Tibial nerve (tissue), 4 donors: Measurements from ENCODE around the gene MATN4. TPM values are rescaled to one million over a fixed set of nuclear protein-coding genes. Genes with fewer than 3 reads are reported as not detected.
A peak's percentile ranks its signal among the peaks of the same experiment; 100 is the strongest.

Experiments
- DNase-seq, 2 donors: peaks; one replicate each; pipeline ENCODE4 v3.0.0-alpha.2; 2019; ENCODE audit warnings: low spot score in 2 of 2
- H3K27ac ChIP-seq, 4 donors: fragments of 200-600 bp; sonication (generic) in 3 of 4; one replicate each; pipeline ENCODE4 v1.5.1; 2017 to 2019; ENCODE audit warnings: mild to moderate bottlenecking in 1 of 4
- H3K27me3 ChIP-seq, 2 donors: fragments of 200-600 bp; sonication (generic) in 1 of 2; one replicate each; pipeline versions ENCODE4 v1.5.1 to v1.6.0; 2017 to 2019
- H3K36me3 ChIP-seq, 3 donors: fragments of 200-600 bp; sonication (generic); one replicate each; pipeline ENCODE4 v1.5.1; 2018 to 2019
- H3K4me1 ChIP-seq, 4 donors: fragments of 200-600 bp; sonication (generic) in 3 of 4; one replicate each; pipeline ENCODE4 v1.5.1; 2017 to 2019
- H3K4me3 ChIP-seq, 4 donors: fragments of 200-600 bp; sonication (generic) in 3 of 4; one replicate each; pipeline ENCODE4 v1.5.1; 2017 to 2019; ENCODE audit warnings: mild to moderate bottlenecking in 1 of 4, moderate library complexity in 1 of 4
- H3K9me3 ChIP-seq, 4 donors: fragments of 200-600 bp; sonication (generic) in 3 of 4; one replicate each; pipeline ENCODE4 v1.5.1; 2017 to 2019
- EP300 ChIP-seq, 2 donors: sonication (generic); formaldehyde crosslinking; IDR thresholded peaks; one replicate each; pipeline ENCODE4 v1.6.1; 2017; ENCODE audit warnings: antibody characterized with exemption in 2 of 2, mild to moderate bottlenecking in 1 of 2
- POLR2A ChIP-seq, 2 donors: fragments of 450-650 bp; IDR thresholded peaks; one replicate each; pipeline ENCODE4 v1.6.1; 2017; ENCODE audit warnings: antibody characterized with exemption in 2 of 2, mild to moderate bottlenecking in 2 of 2, moderate library complexity in 2 of 2
- WGBS, 2 donors: methylation state at CpG; one replicate each; pipeline ENCODE4 v1.1.5; 2018; 5-methylcytosine and 5-hydroxymethylcytosine counted together
- total RNA-seq, 4 donors: library from RNA; depleted of rRNA; stranded (reverse); fragments of >200 nt; gene quantifications; one replicate each; pipeline ENCODE4 v1.1.0, GENCODE V29; 2016
- TF ChIP-seq, protein P1 (sequence below), 5 experiments: fragments of 200-600 bp in 3 of 5; fragments of 450-650 bp in 2 of 5; sonication (generic) in 3 of 5; IDR thresholded peaks; one replicate each; pipeline ENCODE4 v1.5.1; 2016 to 2019; ENCODE audit warnings: antibody characterized with exemption in 5 of 5, mild to moderate bottlenecking in 3 of 5, moderate library complexity in 2 of 5

MATN4 gene
- total RNA-seq, 4 donors from 2014 or later, result not detected

DNA sequence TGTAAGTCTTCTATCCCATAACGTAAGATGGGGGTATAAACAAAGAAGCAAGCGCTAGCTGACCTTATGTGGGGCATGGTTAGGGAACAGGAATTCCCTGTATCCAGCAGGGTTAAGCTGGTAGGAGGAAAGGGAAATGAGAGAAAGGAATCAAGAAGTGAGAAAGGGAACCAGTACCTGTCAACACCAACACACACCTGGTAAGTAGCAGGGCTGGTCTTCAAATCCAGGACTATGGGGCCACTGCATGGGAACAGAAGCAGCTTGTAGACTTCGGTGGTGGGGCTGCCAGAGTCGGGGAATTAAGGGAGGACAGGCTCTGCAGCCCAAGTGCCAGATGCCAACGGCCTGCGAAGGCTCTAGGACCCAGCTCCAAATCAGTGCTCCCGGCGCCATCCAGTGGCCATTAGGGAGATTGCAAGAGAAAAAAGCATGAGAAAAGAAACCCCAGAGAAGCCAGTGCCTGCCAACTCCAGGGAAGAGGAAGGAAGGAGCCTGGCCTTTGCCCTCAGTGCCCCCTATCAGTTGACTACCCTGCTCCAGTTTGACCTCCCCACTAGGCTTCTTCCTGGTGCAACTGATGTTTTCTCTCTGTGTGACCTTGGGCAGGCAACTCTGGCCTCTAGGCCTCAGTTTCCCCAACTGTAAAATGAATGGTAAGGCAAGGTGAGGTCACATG is 17.3 kb downstream of the MATN4 start:
- Histone ChIP-seq H3K4me1 (peaks cover 0 to 40% (median 4%) of the 10 kb centered on the region in 4 donors), H3K36me3 (no peaks in the 10 kb centered on the region), H3K27me3 (no peaks in the 10 kb centered on the region), H3K4me3 (no peak overlapping the region), H3K9me3 (no peaks in the 10 kb centered on the region), H3K27ac (peak overlapping the region in 1 of 4 donors; percentile 66)
- TF ChIP-seq, protein P1, sequence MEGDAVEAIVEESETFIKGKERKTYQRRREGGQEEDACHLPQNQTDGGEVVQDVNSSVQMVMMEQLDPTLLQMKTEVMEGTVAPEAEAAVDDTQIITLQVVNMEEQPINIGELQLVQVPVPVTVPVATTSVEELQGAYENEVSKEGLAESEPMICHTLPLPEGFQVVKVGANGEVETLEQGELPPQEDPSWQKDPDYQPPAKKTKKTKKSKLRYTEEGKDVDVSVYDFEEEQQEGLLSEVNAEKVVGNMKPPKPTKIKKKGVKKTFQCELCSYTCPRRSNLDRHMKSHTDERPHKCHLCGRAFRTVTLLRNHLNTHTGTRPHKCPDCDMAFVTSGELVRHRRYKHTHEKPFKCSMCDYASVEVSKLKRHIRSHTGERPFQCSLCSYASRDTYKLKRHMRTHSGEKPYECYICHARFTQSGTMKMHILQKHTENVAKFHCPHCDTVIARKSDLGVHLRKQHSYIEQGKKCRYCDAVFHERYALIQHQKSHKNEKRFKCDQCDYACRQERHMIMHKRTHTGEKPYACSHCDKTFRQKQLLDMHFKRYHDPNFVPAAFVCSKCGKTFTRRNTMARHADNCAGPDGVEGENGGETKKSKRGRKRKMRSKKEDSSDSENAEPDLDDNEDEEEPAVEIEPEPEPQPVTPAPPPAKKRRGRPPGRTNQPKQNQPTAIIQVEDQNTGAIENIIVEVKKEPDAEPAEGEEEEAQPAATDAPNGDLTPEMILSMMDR (IDR thresholded peaks at IDR 0.05), result peak; percentile 71 to 93 (median 88)
- TF ChIP-seq POLR2A (IDR thresholded peaks at IDR 0.05) (no peak), EP300 (IDR thresholded peaks at IDR 0.05) (peak in 1 of 2 donors; percentile 22)
- DNase-seq, result peak; percentile 86 to 93
- 19 to 20% methylated on average over 7 to 8 of the region's 8 CpGs for WGBS, 2 donors

DNA sequence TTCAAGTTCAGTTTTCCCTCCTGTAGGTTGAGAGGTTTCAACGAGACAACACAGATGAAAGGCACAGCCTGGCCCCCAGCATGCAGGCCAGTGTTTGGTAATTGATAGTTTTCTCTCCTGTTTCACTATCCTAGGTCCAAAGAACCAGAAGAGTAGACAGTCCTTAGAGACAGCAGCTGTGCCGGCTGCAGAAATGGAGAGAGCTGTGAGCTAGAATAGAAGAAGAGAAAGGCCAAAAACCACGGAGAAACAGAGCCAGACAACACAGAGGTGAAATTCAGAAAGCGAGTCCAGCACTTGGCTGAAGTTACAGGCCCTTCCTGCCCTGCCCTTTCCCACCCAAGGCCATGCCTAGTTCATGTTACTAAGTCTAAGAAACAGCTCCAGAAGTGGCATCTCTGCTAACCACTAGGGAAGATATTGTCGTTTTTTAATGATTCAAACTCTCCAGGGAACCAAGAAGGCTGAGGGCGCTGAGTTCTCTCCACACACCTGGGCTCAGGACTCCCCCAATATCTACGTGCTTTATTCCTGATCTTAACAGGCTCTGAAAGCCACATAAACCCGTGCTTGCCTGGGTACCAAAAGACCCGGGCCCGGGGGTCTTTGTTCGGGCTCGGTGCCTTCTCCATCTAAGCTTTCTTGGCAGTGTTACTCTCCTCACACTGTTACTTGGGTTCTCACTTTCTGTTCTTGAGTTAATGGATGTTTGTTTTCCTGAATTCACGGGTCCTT is 18.0 kb downstream of the MATN4 start:
- Histone ChIP-seq H3K4me3 (no peak overlapping the region), H3K9me3 (no peaks in the 10 kb centered on the region), H3K27me3 (no peaks in the 10 kb centered on the region), H3K36me3 (no peaks in the 10 kb centered on the region), H3K4me1 (peaks cover 0 to 40% (median 4%) of the 10 kb centered on the region in 4 donors), H3K27ac (peak overlapping the region in 1 of 4 donors; percentile 66)
- TF ChIP-seq, protein P1 (IDR thresholded peaks at IDR 0.05), result no peak
- TF ChIP-seq POLR2A (IDR thresholded peaks at IDR 0.05), result no peak
- TF ChIP-seq EP300 (IDR thresholded peaks at IDR 0.05), result no peak
- 63 to 64% methylated on average over 13 of the region's 13 CpGs for WGBS, 2 donors
- peak in 1 of 2 donors; percentile 14 for DNase-seq

DNA sequence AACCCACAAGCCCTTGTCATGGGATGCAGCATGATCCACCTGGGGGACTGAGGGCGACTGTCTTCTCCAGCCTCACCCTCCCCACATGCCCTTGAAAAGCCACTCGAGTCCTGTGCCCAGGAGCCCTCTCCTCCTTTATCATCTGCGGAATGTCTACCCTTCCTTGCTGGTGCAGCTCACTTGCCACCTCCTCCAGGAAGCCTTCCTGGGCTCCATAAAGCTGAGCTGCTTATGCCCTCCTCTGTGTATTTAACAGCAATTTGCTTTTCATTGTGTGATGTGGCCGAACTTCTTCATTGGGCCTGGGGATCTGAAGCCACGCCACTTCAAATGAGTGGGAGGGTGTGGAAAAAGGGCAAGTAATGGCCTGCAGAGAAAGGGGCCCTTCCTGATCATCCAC is 19.2 kb downstream of the MATN4 start:
- Histone ChIP-seq H3K4me1 (peaks cover 0 to 31% (median 4%) of the 10 kb centered on the region in 4 donors), H3K27me3 (no peaks in the 10 kb centered on the region), H3K9me3 (no peaks in the 10 kb centered on the region), H3K4me3 (no peak overlapping the region), H3K36me3 (no peaks in the 10 kb centered on the region), H3K27ac (no peak overlapping the region)
- 91 to 92% methylated on average over 5 of the region's 5 CpGs for WGBS, 2 donors
- TF ChIP-seq, protein P1 (IDR thresholded peaks at IDR 0.05), result no peak
- no peak for TF ChIP-seq EP300 (IDR thresholded peaks at IDR 0.05)
- TF ChIP-seq POLR2A (IDR thresholded peaks at IDR 0.05), result no peak
- no peak for DNase-seq

DNA sequence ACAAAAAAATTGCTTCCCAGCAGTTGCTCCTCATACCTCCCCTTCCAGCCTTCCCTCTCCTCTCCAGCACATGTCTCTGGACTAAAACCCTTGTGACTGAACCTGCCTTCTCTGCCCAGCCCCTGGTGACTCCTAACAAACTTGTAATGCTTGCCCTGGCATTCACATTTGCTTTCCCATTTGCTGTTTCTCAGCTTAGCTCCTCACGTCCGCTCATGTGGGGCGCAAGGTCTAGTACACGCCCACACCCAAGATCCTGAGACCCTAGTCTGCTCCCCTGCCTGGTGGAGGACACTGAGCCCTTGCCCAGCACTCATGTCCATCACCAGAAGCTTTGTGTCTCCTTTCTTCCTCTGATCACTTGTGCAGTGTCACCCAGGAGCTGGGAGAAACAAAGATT is 19.7 kb downstream of the MATN4 start:
- 80% methylated on average over 4 of the region's 4 CpGs for WGBS, 2 donors
- H3K27ac ChIP-seq, result no peak overlapping the region
- no peak for DNase-seq

More for the DNA sequence above, 19.7 kb downstream of the MATN4 start:
- H3K36me3 ChIP-seq, result no peaks in the 10 kb centered on the region
- TF ChIP-seq POLR2A (IDR thresholded peaks at IDR 0.05) (no peak), EP300 (IDR thresholded peaks at IDR 0.05) (no peak)
- TF ChIP-seq, protein P1 (IDR thresholded peaks at IDR 0.05), result no peak
- H3K27me3 ChIP-seq, result no peaks in the 10 kb centered on the region
- no peak overlapping the region for H3K4me3 ChIP-seq
- no peaks in the 10 kb centered on the region for H3K9me3 ChIP-seq
- H3K4me1 ChIP-seq, result peaks cover 0 to 26% (median 4%) of the 10 kb centered on the region in 4 donors
